ENCODE data around the gene NRF1.

DNA sequence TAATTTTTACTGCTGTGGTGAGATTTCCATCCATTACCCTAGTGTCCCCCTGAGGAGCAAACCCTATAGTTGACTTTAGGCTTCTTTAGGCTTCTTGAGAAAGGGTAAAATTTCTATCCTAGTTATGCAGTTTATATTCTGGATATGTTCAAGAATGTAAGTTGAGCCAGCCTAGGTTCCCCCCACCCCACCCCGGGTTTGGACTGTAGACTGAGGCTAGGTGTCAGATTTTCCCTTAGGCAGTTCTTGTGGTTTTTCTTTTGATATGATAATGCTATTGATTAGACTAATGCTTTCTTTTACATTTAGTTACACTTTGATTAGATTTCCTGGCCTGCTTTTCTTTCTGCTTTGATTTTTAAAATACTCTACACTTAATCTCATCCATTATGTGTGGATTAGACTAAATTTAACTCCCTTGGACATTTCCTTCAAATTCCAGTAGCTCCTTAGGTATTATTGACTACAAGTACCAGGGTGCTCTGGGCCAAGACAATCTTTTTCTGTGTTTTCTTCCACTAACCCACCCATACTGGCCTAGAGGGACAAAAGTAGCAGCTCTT, 37.7 kb downstream of the NRF1 start:
- TF ChIP-seq, protein P1, sequence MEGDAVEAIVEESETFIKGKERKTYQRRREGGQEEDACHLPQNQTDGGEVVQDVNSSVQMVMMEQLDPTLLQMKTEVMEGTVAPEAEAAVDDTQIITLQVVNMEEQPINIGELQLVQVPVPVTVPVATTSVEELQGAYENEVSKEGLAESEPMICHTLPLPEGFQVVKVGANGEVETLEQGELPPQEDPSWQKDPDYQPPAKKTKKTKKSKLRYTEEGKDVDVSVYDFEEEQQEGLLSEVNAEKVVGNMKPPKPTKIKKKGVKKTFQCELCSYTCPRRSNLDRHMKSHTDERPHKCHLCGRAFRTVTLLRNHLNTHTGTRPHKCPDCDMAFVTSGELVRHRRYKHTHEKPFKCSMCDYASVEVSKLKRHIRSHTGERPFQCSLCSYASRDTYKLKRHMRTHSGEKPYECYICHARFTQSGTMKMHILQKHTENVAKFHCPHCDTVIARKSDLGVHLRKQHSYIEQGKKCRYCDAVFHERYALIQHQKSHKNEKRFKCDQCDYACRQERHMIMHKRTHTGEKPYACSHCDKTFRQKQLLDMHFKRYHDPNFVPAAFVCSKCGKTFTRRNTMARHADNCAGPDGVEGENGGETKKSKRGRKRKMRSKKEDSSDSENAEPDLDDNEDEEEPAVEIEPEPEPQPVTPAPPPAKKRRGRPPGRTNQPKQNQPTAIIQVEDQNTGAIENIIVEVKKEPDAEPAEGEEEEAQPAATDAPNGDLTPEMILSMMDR (conservative IDR thresholded peaks at IDR 0.05) = no peak
- no peak for TF ChIP-seq ZFX (IDR thresholded peaks at IDR 0.05)
